Stomach (tissue), 9 donors: ENCODE data around the gene DCAF11. TPM values are rescaled to one million over a fixed set of nuclear protein-coding genes. Genes with fewer than 3 reads are reported as not detected.
A peak's percentile ranks its signal among the peaks of the same experiment; 100 is the strongest.

Experiments used
- DNase-seq, 2 donors: peaks; one replicate each; pipeline versions ENCODE4 v3.0.0 to v3.0.0-alpha.2; 2013 to 2019
- H3K27ac ChIP-seq, 5 donors: fragments of 200-600 bp in 4 of 5; sonication (generic) in 4 of 5; one replicate each; pipeline ENCODE4 v1.5.1; 2013 to 2019; ENCODE audit warnings: mild to moderate bottlenecking in 1 of 5, moderate library complexity in 1 of 5
- H3K27me3 ChIP-seq, 3 donors: fragments of 200-600 bp; sonication (generic); one replicate each; pipeline ENCODE4 v1.5.1; 2017 to 2019; ENCODE audit warnings: mixed run types in 1 of 3
- H3K36me3 ChIP-seq, 4 donors: fragments of 200-600 bp; sonication (generic); 1 replicate in 3 of 4; 2 replicates in 1 of 4; pipeline ENCODE4 v1.5.1; 2016 to 2019
- H3K4me1 ChIP-seq, 4 donors: fragments of 200-600 bp; sonication (generic); one replicate each; pipeline ENCODE4 v1.5.1; 2016 to 2019
- H3K4me3 ChIP-seq, 4 donors: fragments of 200-600 bp; sonication (generic) in 3 of 4; one replicate each; pipeline ENCODE4 v1.5.1; 2016 to 2019; ENCODE audit warnings: mild to moderate bottlenecking in 1 of 4
- H3K9me3 ChIP-seq, 4 donors: fragments of 200-600 bp; sonication (generic); one replicate each; pipeline ENCODE4 v1.5.1; 2016 to 2019
- EP300 ChIP-seq: sonication (generic); formaldehyde crosslinking; IDR thresholded peaks from one replicate; pipeline ENCODE4 v1.6.1; 2017; ENCODE audit warnings: antibody characterized with exemption
- POLR2A ChIP-seq, 4 donors: fragments of 450-650 bp; IDR thresholded peaks; one replicate each; pipeline ENCODE4 v1.6.1; 2016; ENCODE audit warnings: antibody characterized with exemption in 4 of 4, control low read depth in 2 of 4, mild to moderate bottlenecking in 1 of 4, moderate library complexity in 1 of 4
- POLR2AphosphoS5 ChIP-seq, 3 donors: sonication (generic); formaldehyde crosslinking; IDR thresholded peaks; one replicate each; pipeline ENCODE4 v1.6.1; 2016; ENCODE audit warnings: antibody characterized with exemption in 3 of 3
- WGBS, 5 donors: extraction: QIAGEN DNeasy Blood & Tissue Kit in 3 of 5; methylation state at CpG; one replicate each; pipeline versions ENCODE4 v1.1.5 to v1.1.7; 2013 to 2018; 5-methylcytosine and 5-hydroxymethylcytosine counted together
- intact Hi-C: fragments of 100-400 bp; cut with DNase I; formaldehyde crosslinking; loops from one replicate; pipeline ENCODE4 v1.15.1; 2023; ENCODE audit warnings: low total_unique reads
- polyA plus RNA-seq, 3 donors: library from polyadenylated mRNA; stranded (reverse); fragments of 200-250 nt; gene quantifications; one replicate each; pipeline ENCODE4 v1.2.3, GENCODE V29; 2013
- total RNA-seq, 5 donors: library from RNA; depleted of rRNA; stranded (reverse); fragments of >200 nt; gene quantifications; one replicate each; pipeline versions ENCODE4 v1.1.0 to v1.2.3, GENCODE V29; 2014 to 2016
- TF ChIP-seq, protein P1 (sequence below), 7 experiments: fragments of 450-650 bp in 4 of 7; fragments of 200-600 bp in 3 of 7; sonication (generic) in 3 of 7; IDR thresholded peaks; one replicate each; pipeline ENCODE4 v1.5.1; 2016 to 2019; ENCODE audit warnings: antibody characterized with exemption in 7 of 7, control low read depth in 2 of 7, mild to moderate bottlenecking in 1 of 7
- donor health status: healthy with polysubstance abuse.
- donor health status: Bipolar disorder and iron deficiency.
- donor health status: healthy.

Gene DCAF11
- total and polyA plus RNA-seq, 8 donors = 27.7 to 396 (median 65.4) TPM

DNA sequence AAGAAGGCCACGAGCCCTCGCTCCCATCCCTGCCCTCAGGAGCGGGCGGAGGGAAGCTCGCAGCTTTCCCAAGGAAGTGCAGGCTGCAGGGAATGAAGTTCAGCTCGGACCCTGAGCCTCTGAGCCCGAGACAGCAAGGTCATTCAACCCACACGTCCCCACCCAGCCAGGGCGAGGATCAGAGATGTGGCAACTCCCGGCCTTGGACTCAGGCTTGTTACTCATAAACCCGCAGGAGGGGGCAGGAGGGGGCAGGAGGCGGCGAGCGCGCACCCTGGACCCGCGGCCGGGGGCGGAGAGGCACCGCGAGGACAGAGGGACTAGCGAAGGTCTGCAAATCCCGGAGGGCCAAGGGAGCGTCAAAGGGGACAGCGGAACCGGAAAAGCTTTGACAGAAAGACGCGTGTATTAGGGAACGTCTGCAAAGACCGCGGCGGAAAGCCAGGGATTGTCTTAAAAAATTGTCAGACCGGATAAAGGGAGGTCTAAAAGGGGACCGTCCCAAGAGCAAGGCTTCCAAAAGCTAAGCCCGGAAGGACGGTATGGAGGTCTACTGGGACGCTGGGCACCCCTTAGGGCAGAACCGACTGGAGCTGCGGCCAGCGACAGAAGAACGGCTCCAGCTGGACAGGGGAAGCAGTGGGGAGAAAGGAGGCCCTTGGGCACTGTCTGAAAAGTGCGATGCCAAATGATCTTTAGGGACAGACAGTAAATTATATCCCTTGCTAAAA lies 611 bp upstream of the DCAF11 start:
- peak; percentile 75 to 94 for DNase-seq
- Histone ChIP-seq H3K27ac (peak overlapping the region; percentile 94 to 100 (median 98)), H3K4me3 (peak overlapping the region; percentile 56 to 81 (median 64)), H3K4me1 (peaks cover 22 to 38% (median 36%) of the 10 kb centered on the region in 4 donors), H3K27me3 (no peaks in the 10 kb centered on the region), H3K36me3 (peaks cover 10 to 21% (median 19%) of the 10 kb centered on the region in 4 donors), H3K9me3 (no peaks in the 10 kb centered on the region)
- intact Hi-C loops = no loop called here
- peak in 2 of 4 donors; percentile 42 to 57 for TF ChIP-seq POLR2A (IDR thresholded peaks at IDR 0.05)
- no peak for TF ChIP-seq EP300
- no peak for TF ChIP-seq POLR2AphosphoS5 (IDR thresholded peaks at IDR 0.05)
- TF ChIP-seq, protein P1, sequence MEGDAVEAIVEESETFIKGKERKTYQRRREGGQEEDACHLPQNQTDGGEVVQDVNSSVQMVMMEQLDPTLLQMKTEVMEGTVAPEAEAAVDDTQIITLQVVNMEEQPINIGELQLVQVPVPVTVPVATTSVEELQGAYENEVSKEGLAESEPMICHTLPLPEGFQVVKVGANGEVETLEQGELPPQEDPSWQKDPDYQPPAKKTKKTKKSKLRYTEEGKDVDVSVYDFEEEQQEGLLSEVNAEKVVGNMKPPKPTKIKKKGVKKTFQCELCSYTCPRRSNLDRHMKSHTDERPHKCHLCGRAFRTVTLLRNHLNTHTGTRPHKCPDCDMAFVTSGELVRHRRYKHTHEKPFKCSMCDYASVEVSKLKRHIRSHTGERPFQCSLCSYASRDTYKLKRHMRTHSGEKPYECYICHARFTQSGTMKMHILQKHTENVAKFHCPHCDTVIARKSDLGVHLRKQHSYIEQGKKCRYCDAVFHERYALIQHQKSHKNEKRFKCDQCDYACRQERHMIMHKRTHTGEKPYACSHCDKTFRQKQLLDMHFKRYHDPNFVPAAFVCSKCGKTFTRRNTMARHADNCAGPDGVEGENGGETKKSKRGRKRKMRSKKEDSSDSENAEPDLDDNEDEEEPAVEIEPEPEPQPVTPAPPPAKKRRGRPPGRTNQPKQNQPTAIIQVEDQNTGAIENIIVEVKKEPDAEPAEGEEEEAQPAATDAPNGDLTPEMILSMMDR (IDR thresholded peaks at IDR 0.05) = peak in 2 of 7 experiments; percentile 4 to 6
- 0 to 1% (median 0%) methylated on average over 32 to 42 of the region's 42 CpGs for WGBS, 5 donors

DNA sequence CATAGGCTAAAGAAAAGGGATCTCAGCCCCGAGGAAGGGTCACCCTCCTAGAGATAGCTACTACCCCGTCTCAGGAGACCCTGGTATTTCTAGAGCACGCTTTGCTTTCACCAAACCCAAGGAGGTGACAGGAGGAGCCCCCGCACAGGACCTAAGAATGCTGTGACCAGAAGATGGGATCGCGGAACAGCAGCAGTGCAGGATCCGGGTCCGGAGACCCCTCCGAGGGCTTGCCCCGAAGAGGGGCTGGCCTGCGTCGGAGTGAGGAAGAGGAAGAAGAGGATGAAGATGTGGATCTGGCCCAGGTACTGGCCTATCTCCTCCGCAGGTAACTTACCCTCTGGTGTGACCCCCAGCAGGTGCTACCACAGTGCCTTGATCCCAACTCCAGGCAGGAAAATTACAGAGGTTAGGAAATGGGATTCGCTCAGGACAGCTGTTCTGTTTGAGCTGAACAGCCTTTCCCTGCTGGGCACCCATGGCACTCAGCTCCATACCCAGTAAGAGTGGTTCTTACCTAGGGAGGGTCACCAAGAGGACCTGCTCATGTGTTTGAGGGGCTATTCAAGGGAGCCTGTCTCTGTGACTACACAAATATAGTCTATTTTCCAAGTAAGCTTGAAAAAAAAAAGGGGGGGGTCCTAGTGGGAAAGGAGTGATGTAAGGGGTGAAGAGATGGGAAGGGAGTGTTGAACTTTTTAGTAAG lies 998 bp downstream of the DCAF11 start:
- WGBS, 5 donors = 1 to 3% (median 1%) methylated on average over 14 of the region's 14 CpGs
- H3K27me3 ChIP-seq = no peaks in the 10 kb centered on the region
- TF ChIP-seq, protein P1 (IDR thresholded peaks at IDR 0.05) = no peak
- TF ChIP-seq POLR2A (IDR thresholded peaks at IDR 0.05) = no peak
- no peak for TF ChIP-seq EP300
- TF ChIP-seq POLR2AphosphoS5 (IDR thresholded peaks at IDR 0.05) = no peak
- peaks cover 25 to 37% (median 35%) of the 10 kb centered on the region in 4 donors for H3K36me3 ChIP-seq
- no peaks in the 10 kb centered on the region for H3K9me3 ChIP-seq
- no peak for DNase-seq
- peaks cover 19 to 34% (median 33%) of the 10 kb centered on the region in 4 donors for H3K4me1 ChIP-seq
- peak overlapping the region; percentile 72 to 100 (median 98) for H3K27ac ChIP-seq
- intact Hi-C loops = no loop called here
- peak overlapping the region; percentile 56 to 81 (median 64) for H3K4me3 ChIP-seq

DNA sequence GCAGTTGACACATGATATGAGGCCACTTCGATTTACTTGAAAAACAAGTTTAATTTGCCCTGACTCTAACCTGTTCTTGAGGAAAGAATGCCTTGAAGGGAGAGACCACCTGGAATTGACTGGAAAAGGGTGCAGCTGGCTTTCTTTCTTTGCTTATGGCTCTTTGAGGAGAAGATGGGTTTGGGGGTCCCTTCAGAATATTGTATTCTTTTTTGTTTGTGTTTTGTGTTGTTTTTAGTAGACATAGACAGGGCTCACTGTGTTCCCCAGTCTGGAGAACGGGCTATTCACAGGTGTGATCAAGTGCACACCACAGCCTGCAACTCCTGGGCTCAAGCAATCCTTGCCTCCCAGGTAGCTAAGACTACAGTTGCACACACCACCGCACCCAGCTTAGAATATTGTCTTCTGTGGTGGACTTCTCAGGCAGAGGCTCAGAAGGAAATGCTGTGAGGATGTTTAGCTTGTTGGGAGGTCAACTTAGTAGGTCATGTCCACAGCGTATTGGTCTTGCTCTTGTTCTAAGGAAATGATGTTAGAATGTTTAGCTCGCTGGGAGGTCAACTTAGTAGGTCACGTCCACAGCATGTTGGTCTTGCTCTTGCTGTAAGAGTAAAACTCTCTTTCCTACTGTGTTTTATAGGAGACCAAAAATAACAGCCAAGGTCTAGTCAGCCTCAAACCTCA lies 1.7 kb downstream of the DCAF11 start:
- no peaks in the 10 kb centered on the region for H3K9me3 ChIP-seq
- no peak for TF ChIP-seq POLR2A (IDR thresholded peaks at IDR 0.05)
- TF ChIP-seq, protein P1 (IDR thresholded peaks at IDR 0.05) = no peak
- TF ChIP-seq EP300 = no peak
- no peak for TF ChIP-seq POLR2AphosphoS5 (IDR thresholded peaks at IDR 0.05)
- peak overlapping the region in 3 of 5 donors; percentile 94 to 100 (median 99) for H3K27ac ChIP-seq
- no peak for DNase-seq
- intact Hi-C loops = no loop called here
- H3K4me1 ChIP-seq = peaks cover 19 to 29% (median 28%) of the 10 kb centered on the region in 4 donors
- H3K4me3 ChIP-seq = peak overlapping the region; percentile 56 to 81 (median 64)
- H3K27me3 ChIP-seq = no peaks in the 10 kb centered on the region
- H3K36me3 ChIP-seq = peaks cover 32 to 44% (median 42%) of the 10 kb centered on the region in 4 donors
- WGBS, 5 donors = 41 to 60% (median 55%) methylated on average over 6 of the region's 6 CpGs

DNA sequence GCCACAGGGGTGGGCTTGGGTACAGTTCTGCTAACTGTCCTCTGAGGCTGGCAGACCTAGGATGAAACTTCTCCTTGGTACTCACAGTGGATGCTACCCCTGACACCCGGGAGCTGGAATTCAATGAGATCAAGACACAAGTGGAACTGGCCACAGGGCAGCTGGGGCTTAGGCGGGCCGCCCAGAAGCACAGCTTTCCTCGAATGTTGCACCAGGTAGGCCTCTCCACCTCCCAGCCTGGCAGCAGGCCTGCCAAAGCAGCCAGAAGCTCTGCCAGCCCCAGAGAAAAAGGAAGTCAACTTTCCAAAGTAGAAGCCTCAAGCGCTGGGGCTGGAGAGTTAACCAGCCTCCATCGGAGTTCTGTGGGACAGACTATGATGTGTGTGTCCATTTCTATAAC lies 2.6 kb downstream of the DCAF11 start:
- intact Hi-C loops = no loop called here
- Histone ChIP-seq H3K4me3 (no peak overlapping the region), H3K4me1 (peaks cover 19 to 29% (median 28%) of the 10 kb centered on the region in 4 donors), H3K9me3 (no peaks in the 10 kb centered on the region), H3K27ac (no peak overlapping the region), H3K27me3 (no peaks in the 10 kb centered on the region), H3K36me3 (peaks cover 41 to 53% (median 52%) of the 10 kb centered on the region in 4 donors)
- no peak for DNase-seq
- whole genome bisulfite sequencing, 5 donors = 52 to 88% (median 70%) methylated on average over 6 of the region's 6 CpGs
- TF ChIP-seq, protein P1 (IDR thresholded peaks at IDR 0.05) = no peak
- TF ChIP-seq POLR2AphosphoS5 (IDR thresholded peaks at IDR 0.05) (no peak), POLR2A (IDR thresholded peaks at IDR 0.05) (no peak), EP300 (no peak)
